HG02623 (cell line): ENCODE data around the gene TEX19.
"Not testable (repeated sequence)": the region's sequence is repeated elsewhere in the genome, so short reads cannot be mapped to it uniquely, and the experiment has no call there.

Experiments
- ATAC-seq: cut with Tn5 transposase; IDR thresholded peaks from one replicate; pipeline ENCODE4 v1.9.1; 2021; ENCODE audit warnings: moderate library complexity; ENCODE audit not compliant: unreplicated experiment

TEX19 gene

DNA sequence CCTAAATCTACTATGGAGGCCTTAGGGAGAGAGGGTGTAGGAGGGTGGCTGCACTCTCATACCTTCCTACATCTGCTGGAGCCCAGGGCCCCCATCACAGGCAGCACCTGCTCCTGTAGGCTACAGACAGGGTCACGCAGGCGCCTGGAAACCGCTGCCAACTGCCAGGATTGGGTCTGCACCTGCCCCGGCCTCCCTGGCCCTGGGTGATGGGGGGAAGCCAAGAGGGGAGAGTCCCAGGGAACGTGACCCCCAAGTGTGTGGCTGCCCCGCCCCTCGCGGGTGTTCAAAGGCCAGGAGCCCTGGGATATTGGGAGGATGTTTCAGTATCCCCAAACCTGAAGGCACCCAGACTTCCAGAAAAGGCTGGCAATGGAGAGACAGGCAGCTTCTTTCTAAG is 5.6 kb upstream of the TEX19 start:
- ATAC-seq: no peak

DNA sequence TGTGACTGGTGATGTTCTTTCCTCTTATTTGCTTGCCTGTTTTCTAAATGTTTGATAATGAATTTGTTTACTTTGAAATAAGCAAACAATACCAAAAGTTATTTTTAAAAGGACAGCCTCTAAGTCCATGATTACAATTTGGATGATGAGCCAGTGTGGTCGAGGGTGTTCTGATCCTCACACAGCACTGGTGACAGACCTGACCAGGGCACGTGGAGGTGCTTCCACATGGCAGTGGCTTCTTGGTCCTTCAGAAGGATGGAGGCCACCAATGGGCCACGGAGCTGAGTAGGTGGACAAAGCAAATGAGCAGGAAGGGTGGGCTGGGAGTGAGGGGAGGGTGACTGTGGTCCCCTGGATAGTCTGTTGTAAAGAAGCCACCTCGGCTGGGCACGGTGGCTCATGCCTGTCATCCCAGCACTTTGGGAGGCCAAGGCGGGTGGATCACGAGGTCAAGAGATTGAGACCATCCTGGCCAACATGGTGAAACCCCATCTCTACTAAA is 4.2 kb upstream of the TEX19 start:
- ATAC-seq: no peak

DNA sequence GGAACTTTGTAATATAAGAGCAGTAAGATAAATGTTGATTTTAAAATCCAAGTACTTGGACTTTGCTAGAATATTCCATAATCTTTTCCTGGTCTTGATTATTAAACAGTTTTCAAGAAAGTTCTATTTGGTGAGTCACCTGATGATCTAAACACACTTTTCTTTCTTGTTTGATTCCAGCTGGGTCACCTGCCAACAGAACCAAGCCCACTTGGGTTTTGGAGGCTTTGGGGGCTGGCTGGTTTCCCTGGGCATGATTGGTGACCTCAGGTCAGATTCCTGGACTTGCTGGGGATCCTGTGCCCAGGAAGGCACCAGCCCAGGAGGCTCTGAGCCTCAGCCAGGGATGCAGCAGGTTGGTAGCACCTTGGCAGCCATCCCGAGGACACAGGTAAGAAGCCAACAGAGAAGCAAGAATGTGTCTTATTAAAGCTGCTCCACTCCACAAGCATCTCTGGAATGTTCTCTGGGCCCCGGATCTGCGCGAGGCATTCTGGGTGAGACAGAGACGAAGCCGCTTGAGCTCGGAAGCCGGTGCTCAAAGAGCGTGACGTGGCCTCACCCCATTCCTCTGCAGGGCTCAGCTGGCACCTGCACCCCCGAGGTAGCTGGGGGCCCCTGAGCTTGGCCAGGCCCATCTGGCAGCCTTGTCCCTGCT is 3.1 kb upstream of the TEX19 start:
- no peak for ATAC-seq

DNA sequence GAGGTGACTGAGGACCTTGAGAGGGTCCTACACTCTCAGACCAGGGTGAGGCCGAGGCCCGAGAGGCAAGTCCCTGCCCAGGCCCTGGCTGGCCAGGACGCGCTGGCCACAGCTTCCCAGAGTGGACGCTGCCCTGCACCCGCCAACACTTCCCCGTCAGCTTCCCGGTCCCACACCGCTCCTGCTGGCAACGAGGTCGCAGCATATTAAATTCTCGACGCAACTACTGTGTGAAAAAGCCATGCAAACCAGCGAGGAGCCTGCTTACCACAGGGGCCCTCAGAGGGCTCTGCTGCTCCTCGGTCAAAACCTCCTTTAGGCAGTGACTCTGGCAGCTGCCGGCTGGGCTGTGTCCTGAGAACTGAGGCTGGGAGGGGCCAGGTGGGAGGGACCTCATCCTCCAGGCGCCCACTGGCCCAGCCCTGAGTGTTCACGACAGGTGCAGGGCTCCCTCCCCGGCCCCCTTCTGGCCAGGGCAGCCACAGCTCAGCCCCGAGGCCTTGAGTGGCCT is 2.1 kb upstream of the TEX19 start:
- ATAC-seq: no peak

- ATAC-seq: no peak
Measured at GRCh38 chr17:82357394-82357793, 1.7 kb upstream of the TEX19 start.

- ATAC-seq: not testable (repeated sequence)
Measured at GRCh38 chr17:82359451-82360074, 516 bp downstream of the TEX19 start.

DNA sequence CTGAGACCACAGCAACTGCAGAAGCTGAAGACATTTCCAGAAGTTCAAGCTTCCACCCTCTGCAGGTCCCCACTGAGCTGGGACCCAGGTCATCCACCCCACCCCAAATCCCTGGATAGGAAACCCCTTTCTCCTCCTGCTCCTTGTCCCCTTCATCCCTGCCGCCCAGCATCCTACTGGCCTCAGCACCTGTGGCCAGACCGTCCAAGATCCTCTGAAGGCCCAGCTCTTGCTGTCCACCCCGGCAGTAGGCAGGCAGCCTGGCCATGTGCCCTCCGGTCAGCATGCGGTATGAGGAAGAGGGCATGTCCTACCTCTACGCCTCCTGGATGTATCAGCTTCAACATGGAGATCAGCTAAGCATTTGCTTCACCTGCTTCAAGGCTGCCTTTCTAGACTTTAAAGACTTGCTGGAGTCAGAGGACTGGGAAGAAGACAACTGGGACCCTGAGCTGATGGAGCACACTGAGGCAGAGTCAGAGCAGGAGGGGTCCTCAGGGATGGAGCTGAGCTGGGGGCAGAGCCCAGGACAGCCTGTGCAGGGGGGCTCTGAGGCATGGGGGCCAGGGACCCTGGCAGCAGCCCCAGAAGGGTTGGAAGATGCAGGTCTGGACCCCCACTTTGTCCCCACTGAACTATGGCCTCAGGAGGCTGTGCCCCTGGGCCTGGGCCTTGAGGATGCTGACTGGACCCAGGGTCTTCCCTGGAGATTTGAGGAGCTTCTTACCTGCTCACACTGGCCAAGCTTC is 3.0 kb downstream of the TEX19 start:
- ATAC-seq: no peak

- ATAC-seq: no peak
Measured at GRCh38 chr17:82365606-82366295, 6.7 kb downstream of the TEX19 start.

- ATAC-seq: no peak
Measured at GRCh38 chr17:82366749-82367148, 7.7 kb downstream of the TEX19 start.

DNA sequence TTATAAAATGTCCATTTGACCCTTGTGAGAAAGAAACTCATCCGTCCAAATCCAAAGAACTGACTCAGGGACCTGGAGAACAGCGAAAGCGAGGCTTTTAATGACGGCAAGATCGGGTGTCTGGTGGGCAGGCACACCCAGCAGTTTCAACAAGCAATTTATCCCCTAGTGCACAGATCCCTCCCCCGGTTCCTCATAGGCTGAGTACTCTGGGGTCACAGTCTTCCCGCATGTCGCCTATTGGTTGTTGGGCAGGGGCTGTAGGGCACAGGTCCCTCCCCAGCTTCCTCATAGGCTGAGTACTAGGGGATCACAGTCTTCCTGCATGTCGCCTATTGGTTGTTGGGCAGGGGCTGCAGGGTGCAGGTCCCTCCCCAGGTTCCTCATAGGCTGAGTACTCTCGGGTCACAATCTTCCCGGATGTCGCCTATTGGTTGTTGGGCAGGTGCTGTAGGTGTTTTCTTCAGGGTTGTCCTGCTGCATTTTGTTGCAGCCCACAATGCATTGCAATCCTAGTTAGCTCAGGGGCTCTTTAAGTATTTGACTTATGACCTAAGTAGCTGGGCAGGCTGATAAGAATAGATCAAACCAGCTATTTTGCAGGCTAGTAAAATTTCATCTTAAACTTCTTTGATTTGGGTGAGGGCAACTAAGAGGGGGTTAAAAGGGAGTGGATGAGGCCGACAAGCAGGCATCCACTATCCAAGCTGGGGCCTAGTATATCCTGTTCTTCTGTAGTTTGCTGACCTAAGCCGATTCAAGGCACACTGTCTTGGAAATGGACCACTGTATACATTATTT is 8.9 kb downstream of the TEX19 start:
- ATAC-seq: no peak

GRCh38 chr17:82369211-82369610 is 10.2 kb downstream of the TEX19 start:
- ATAC-seq: no peak

DNA sequence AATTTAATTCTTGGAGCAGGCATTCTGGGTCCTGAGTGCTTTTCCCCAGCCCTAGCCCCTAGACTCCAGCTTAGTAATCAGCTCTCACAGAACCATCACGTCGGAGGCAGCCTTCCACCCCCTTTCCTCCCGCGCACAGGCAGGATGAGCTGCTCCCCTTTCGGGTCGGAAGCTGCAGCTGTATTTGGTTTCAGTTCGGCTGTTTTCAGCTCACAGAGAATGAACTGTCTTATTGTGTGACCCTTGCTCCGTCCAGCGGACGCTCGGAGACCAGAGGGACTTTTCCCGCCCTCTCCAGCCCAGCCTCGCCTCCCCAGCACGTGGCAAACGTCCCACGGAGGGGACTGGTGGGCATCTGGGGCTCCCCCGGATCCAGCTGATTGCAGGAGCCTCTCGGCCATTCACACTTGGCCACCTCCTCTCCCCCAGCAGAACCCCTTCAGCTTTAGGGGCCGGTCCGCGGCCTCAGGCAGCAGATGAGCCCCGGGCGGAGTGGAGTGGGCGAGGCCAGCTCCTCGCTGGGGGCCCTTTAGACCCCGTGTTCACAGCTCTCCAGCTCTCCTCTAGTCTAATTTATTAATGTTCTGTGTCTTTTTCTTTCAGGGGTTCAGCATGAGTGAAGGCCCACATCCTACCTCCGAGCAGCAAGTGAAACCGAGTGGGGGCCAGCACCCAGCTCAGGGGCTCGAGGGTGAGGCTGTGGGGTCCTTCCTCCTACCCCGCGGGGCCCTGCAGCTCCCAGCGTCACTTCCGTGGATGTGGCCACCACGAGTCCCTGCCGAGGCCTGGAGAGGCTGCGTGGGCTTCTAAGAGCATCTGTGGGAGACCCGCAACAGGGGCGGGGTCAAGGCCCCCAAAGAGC is 11.7 kb downstream of the TEX19 start:
- no peak for ATAC-seq

GRCh38 chr17:82371333-82372248 is 12.5 kb downstream of the TEX19 start, which contains the start of gene UTS2R:
TSS of gene UTS2R (plus strand) at chr17:82371765. CDS start at chr17:82374325, 2,560 bp downstream.
- ATAC-seq: no peak

GRCh38 chr17:82372249-82373071 is 13.4 kb downstream of the TEX19 start:
- ATAC-seq: no peak

GRCh38 chr17:82373072-82373452 is 14.0 kb downstream of the TEX19 start:
- not testable (repeated sequence) for ATAC-seq

GRCh38 chr17:82373731-82374625 is 14.9 kb downstream of the TEX19 start:
- no peak for ATAC-seq
